BLaER1 treated with 17β-estradiol and CSF1 and Interleukin-3, amounts not matched to agents 10 nM and 100 nM (cell line): ENCODE data around the gene CPNE4.

Experiments
- H3K27ac ChIP-seq, 11 experiments: shearing (Covaris generic); formaldehyde crosslinking; 2 replicates each; pipeline ENCODE4 v1.8.1; 2022
- H3K27me3 ChIP-seq, 11 experiments: shearing (Covaris generic); formaldehyde crosslinking; 2 replicates each; pipeline ENCODE4 v1.8.1; 2022
- H3K36me3 ChIP-seq, 11 experiments: shearing (Covaris generic); formaldehyde crosslinking; 2 replicates each; pipeline ENCODE4 v1.8.1; 2022
- H3K4me1 ChIP-seq, 10 experiments: shearing (Covaris generic); formaldehyde crosslinking; 2 replicates each; pipeline ENCODE4 v1.8.1; 2022
- H3K4me2 ChIP-seq, 11 experiments: shearing (Covaris generic); formaldehyde crosslinking; 2 replicates each; pipeline ENCODE4 v1.8.1; 2022
- H3K4me3 ChIP-seq, 10 experiments: shearing (Covaris generic); formaldehyde crosslinking; 2 replicates each; pipeline ENCODE4 v1.8.1; 2022
- H3K9ac ChIP-seq, 11 experiments: shearing (Covaris generic); formaldehyde crosslinking; 2 replicates each; pipeline ENCODE4 v1.8.1; 2022
- H3K9me3 ChIP-seq, 11 experiments: shearing (Covaris generic); formaldehyde crosslinking; replicated peaks in 1 of 11; 2 replicates each; pipeline ENCODE4 v1.8.1; 2022
- H4K20me1 ChIP-seq, 11 experiments: shearing (Covaris generic); formaldehyde crosslinking; 2 replicates each; pipeline ENCODE4 v1.8.1; 2022
- Cebpa-rat ChIP-seq, 11 experiments: shearing (Covaris generic); IDR thresholded peaks; 2 replicates each; pipeline ENCODE4 v1.8.1; 2022

Gene CPNE4

GRCh38 chr3:131957511-131957910 lies 77.3 kb downstream of the CPNE4 start:
- Histone ChIP-seq H3K27me3 (no peaks in the 10 kb centered on the region), H4K20me1 (no peaks in the 10 kb centered on the region), H3K9ac (no peak overlapping the region), H3K4me3 (no peak overlapping the region), H3K4me2 (no peak overlapping the region), H3K9me3 (peaks cover 0 to 8% (median 0%) of the 10 kb centered on the region in 11 experiments; a peak in 2 of 22 replicates), H3K36me3 (no peaks in the 10 kb centered on the region), H3K4me1 (peaks cover 0 to 22% (median 0%) of the 10 kb centered on the region in 10 experiments; a peak in 8 of 20 replicates), H3K27ac (no peak overlapping the region)
- TF ChIP-seq Cebpa-rat (IDR thresholded peaks at IDR 0.05), result no peak

GRCh38 chr3:131948806-131949205 lies 86.0 kb downstream of the CPNE4 start:
- no peak overlapping the region for H3K27ac ChIP-seq
- H3K9me3 ChIP-seq, result peaks cover 0 to 8% (median 0%) of the 10 kb centered on the region in 11 experiments; a peak in 2 of 22 replicates
- H3K27me3 ChIP-seq, result no peaks in the 10 kb centered on the region
- no peaks in the 10 kb centered on the region for H4K20me1 ChIP-seq
- no peak overlapping the region for H3K4me2 ChIP-seq
- TF ChIP-seq Cebpa-rat (IDR thresholded peaks at IDR 0.05), result no peak
- no peak overlapping the region for H3K4me3 ChIP-seq
- no peak overlapping the region for H3K9ac ChIP-seq
- peaks cover 0 to 10% (median 7%) of the 10 kb centered on the region in 10 experiments; a peak in 7 of 20 replicates for H3K4me1 ChIP-seq
- H3K36me3 ChIP-seq, result no peaks in the 10 kb centered on the region

- no peaks in the 10 kb centered on the region for H3K27me3 ChIP-seq
- no peak overlapping the region for H3K9ac ChIP-seq
- no peak overlapping the region for H3K4me2 ChIP-seq
- H3K36me3 ChIP-seq, result no peaks in the 10 kb centered on the region
- H3K4me1 ChIP-seq, result peaks cover 0 to 10% (median 7%) of the 10 kb centered on the region in 10 experiments; a peak in 7 of 20 replicates
- H4K20me1 ChIP-seq, result no peaks in the 10 kb centered on the region
- no peak overlapping the region for H3K27ac ChIP-seq
- TF ChIP-seq Cebpa-rat (IDR thresholded peaks at IDR 0.05), result no peak
- no peak overlapping the region for H3K4me3 ChIP-seq
- H3K9me3 ChIP-seq, result no peaks in the 10 kb centered on the region
Observed at GRCh38 chr3:131944676-131945075, 90.1 kb downstream of the CPNE4 start.

- TF ChIP-seq Cebpa-rat (IDR thresholded peaks at IDR 0.05), result no peak
- Histone ChIP-seq H3K4me1 (no peaks in the 10 kb centered on the region), H3K9me3 (0 out of 22 replicates have a peak, but pooled peaks cover 0 to 6% (median 0%) of the 10 kb centered on the region in 11 experiments), H3K4me3 (no peak overlapping the region), H3K4me2 (no peak overlapping the region), H3K36me3 (no peaks in the 10 kb centered on the region), H3K27ac (no peak overlapping the region), H3K9ac (no peak overlapping the region), H3K27me3 (no peaks in the 10 kb centered on the region), H4K20me1 (no peaks in the 10 kb centered on the region)
Observed at GRCh38 chr3:131933665-131934064, 101.1 kb downstream of the CPNE4 start.

GRCh38 chr3:131928593-131928992 lies 106.2 kb downstream of the CPNE4 start:
- Histone ChIP-seq H3K36me3 (no peaks in the 10 kb centered on the region), H3K4me3 (no peak overlapping the region), H3K4me1 (0 out of 20 replicates have a peak, but pooled peaks cover 0 to 3% (median 0%) of the 10 kb centered on the region in 10 experiments), H3K4me2 (no peak overlapping the region), H4K20me1 (no peaks in the 10 kb centered on the region), H3K27me3 (no peaks in the 10 kb centered on the region), H3K27ac (no peak overlapping the region), H3K9ac (no peak overlapping the region), H3K9me3 (no peaks in the 10 kb centered on the region)
- no peak for TF ChIP-seq Cebpa-rat (IDR thresholded peaks at IDR 0.05)

GRCh38 chr3:131925571-131925970 lies 109.2 kb downstream of the CPNE4 start:
- H3K9ac ChIP-seq, result no peak overlapping the region
- H3K27me3 ChIP-seq, result no peaks in the 10 kb centered on the region
- no peaks in the 10 kb centered on the region for H4K20me1 ChIP-seq
- H3K4me3 ChIP-seq, result no peak overlapping the region
- H3K9me3 ChIP-seq, result 0 out of 22 replicates have a peak, but pooled peaks cover 0 to 5% (median 0%) of the 10 kb centered on the region in 11 experiments
- H3K4me2 ChIP-seq, result no peak overlapping the region
- 0 out of 20 replicates have a peak, but pooled peaks cover 0 to 3% (median 0%) of the 10 kb centered on the region in 10 experiments for H3K4me1 ChIP-seq
- H3K27ac ChIP-seq, result no peak overlapping the region
- no peaks in the 10 kb centered on the region for H3K36me3 ChIP-seq
- no peak for TF ChIP-seq Cebpa-rat (IDR thresholded peaks at IDR 0.05)

GRCh38 chr3:131922356-131922755 lies 112.5 kb downstream of the CPNE4 start:
- H3K4me3 ChIP-seq, result no peak overlapping the region
- 0 out of 22 replicates have a peak, but pooled peaks cover 0 to 5% (median 0%) of the 10 kb centered on the region in 11 experiments for H3K9me3 ChIP-seq
- no peaks in the 10 kb centered on the region for H3K36me3 ChIP-seq
- no peaks in the 10 kb centered on the region for H3K4me1 ChIP-seq
- H3K27me3 ChIP-seq, result no peaks in the 10 kb centered on the region
- no peak for TF ChIP-seq Cebpa-rat (IDR thresholded peaks at IDR 0.05)
- H4K20me1 ChIP-seq, result no peaks in the 10 kb centered on the region
- no peak overlapping the region for H3K9ac ChIP-seq
- no peak overlapping the region for H3K27ac ChIP-seq
- no peak overlapping the region for H3K4me2 ChIP-seq

- Histone ChIP-seq H3K4me3 (no peak overlapping the region), H3K4me2 (no peak overlapping the region), H3K36me3 (no peaks in the 10 kb centered on the region), H3K4me1 (no peaks in the 10 kb centered on the region), H4K20me1 (no peaks in the 10 kb centered on the region), H3K27me3 (no peaks in the 10 kb centered on the region), H3K27ac (no peak overlapping the region), H3K9me3 (0 out of 22 replicates have a peak, but pooled peaks cover 0 to under 1% (median 0%) of the 10 kb centered on the region in 11 experiments), H3K9ac (no peak overlapping the region)
- no peak for TF ChIP-seq Cebpa-rat (IDR thresholded peaks at IDR 0.05)
Observed at GRCh38 chr3:131917006-131917405, 117.8 kb downstream of the CPNE4 start.

GRCh38 chr3:131914090-131914691 lies 120.6 kb downstream of the CPNE4 start:
- no peaks in the 10 kb centered on the region for H3K36me3 ChIP-seq
- H4K20me1 ChIP-seq, result no peaks in the 10 kb centered on the region
- H3K9ac ChIP-seq, result no peak overlapping the region
- H3K27me3 ChIP-seq, result no peaks in the 10 kb centered on the region
- H3K4me2 ChIP-seq, result no peak overlapping the region
- H3K27ac ChIP-seq, result no peak overlapping the region
- H3K4me1 ChIP-seq, result no peaks in the 10 kb centered on the region
- no peak overlapping the region for H3K4me3 ChIP-seq
- H3K9me3 ChIP-seq, result no peaks in the 10 kb centered on the region
- TF ChIP-seq Cebpa-rat (IDR thresholded peaks at IDR 0.05), result no peak

- Histone ChIP-seq H3K4me2 (no peak overlapping the region), H3K4me3 (no peak overlapping the region), H3K9me3 (no peaks in the 10 kb centered on the region), H3K36me3 (no peaks in the 10 kb centered on the region), H3K4me1 (no peaks in the 10 kb centered on the region), H4K20me1 (no peaks in the 10 kb centered on the region), H3K27me3 (no peaks in the 10 kb centered on the region), H3K27ac (no peak overlapping the region), H3K9ac (no peak overlapping the region)
- TF ChIP-seq Cebpa-rat (IDR thresholded peaks at IDR 0.05), result no peak
Observed at GRCh38 chr3:131912255-131912654, 122.6 kb downstream of the CPNE4 start.
